Testis (tissue), 2 donors: ENCODE measurements around the gene DCST1.

ENCODE experiments used
- POLR2A ChIP-seq: fragments of 450-650 bp; IDR thresholded peaks from one replicate; pipeline ENCODE4 v1.6.1; 2017; ENCODE audit warnings: antibody characterized with exemption, mild to moderate bottlenecking, moderate library complexity
- TF ChIP-seq, protein P1 (sequence below), 3 experiments: fragments of 450-650 bp in 2 of 3; fragments of 200-600 bp in 1 of 3; sonication (generic) in 1 of 3; IDR thresholded peaks; one replicate each; pipeline ENCODE4 v1.5.1; 2016 to 2019; ENCODE audit warnings: antibody characterized with exemption in 3 of 3, mild to moderate bottlenecking in 2 of 3, moderate library complexity in 1 of 3

DNA sequence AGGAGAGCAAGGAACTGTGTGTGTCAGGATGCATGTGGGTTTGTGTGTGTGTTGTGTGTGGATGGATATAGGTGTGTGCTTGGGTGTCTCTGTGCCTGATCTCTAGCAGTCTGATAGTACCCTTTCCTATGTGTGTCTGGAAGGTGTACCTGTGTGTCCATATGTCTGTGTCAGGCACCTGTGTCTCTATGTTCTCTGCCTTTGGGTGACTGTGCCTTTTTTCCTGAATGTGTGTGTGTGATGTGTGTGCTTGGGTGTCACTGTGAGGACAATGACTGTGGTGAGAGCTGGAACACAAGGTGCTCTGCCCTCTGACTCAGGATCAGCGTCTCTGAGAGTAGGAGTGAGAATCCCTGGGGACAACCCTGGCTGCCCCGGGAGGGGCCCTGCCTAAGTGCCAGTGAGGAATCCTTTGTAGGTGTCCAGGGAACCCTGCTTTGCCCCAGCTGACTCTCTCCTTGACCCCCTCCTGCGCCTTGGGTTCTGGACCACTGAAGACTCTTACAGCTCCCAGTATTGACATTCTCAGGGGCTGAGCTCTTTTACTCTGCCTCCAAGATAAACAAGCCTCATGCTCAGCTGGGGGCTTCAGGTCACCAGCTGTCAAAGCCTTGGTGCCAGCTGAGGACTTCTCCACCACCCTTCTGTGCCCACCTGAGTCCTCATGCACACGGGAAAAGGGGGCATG lies 44.3 kb downstream of the DCST1 start:
- TF ChIP-seq, protein P1, sequence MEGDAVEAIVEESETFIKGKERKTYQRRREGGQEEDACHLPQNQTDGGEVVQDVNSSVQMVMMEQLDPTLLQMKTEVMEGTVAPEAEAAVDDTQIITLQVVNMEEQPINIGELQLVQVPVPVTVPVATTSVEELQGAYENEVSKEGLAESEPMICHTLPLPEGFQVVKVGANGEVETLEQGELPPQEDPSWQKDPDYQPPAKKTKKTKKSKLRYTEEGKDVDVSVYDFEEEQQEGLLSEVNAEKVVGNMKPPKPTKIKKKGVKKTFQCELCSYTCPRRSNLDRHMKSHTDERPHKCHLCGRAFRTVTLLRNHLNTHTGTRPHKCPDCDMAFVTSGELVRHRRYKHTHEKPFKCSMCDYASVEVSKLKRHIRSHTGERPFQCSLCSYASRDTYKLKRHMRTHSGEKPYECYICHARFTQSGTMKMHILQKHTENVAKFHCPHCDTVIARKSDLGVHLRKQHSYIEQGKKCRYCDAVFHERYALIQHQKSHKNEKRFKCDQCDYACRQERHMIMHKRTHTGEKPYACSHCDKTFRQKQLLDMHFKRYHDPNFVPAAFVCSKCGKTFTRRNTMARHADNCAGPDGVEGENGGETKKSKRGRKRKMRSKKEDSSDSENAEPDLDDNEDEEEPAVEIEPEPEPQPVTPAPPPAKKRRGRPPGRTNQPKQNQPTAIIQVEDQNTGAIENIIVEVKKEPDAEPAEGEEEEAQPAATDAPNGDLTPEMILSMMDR (IDR thresholded peaks at IDR 0.05) = no peak
- TF ChIP-seq POLR2A = no peak
